ENCODE results near the gene ZFHX3.
"Not testable (repeated sequence)": the region's sequence is repeated elsewhere in the genome, so short reads cannot be mapped to it uniquely, and the experiment has no call there.

The ZFHX3 gene

GRCh38 chr16:72995151-72995881 is 52.6 kb downstream of the ZFHX3 start:
- DNase-seq, result peak; percentile 63 to 74

GRCh38 chr16:72992142-72992601 is 55.8 kb downstream of the ZFHX3 start:
- no peak for DNase-seq

GRCh38 chr16:72991644-72992043 is 56.3 kb downstream of the ZFHX3 start:
- no peak for DNase-seq

DNA sequence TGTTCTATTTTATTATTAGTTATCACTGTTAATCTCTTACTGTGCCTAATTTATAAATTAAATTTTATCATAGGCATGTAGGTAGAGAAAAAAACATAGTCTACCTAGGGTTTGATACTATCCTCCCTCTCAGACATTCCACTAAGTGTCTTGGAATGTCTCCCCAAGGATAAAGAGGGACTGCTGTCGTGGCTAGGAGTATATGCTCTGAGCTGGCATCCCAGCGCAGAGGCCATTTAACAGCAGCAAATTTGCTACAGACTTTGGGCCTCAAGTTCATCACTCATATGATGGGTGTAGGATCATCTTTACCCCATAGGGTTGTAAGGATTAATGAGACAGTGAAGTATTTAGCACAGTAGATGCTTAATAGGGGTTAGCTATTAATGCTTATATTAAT is 56.7 kb downstream of the ZFHX3 start:
- DNase-seq, result no peak

- no peak for DNase-seq
Measured at GRCh38 chr16:72990571-72990970, 57.4 kb downstream of the ZFHX3 start.

DNA sequence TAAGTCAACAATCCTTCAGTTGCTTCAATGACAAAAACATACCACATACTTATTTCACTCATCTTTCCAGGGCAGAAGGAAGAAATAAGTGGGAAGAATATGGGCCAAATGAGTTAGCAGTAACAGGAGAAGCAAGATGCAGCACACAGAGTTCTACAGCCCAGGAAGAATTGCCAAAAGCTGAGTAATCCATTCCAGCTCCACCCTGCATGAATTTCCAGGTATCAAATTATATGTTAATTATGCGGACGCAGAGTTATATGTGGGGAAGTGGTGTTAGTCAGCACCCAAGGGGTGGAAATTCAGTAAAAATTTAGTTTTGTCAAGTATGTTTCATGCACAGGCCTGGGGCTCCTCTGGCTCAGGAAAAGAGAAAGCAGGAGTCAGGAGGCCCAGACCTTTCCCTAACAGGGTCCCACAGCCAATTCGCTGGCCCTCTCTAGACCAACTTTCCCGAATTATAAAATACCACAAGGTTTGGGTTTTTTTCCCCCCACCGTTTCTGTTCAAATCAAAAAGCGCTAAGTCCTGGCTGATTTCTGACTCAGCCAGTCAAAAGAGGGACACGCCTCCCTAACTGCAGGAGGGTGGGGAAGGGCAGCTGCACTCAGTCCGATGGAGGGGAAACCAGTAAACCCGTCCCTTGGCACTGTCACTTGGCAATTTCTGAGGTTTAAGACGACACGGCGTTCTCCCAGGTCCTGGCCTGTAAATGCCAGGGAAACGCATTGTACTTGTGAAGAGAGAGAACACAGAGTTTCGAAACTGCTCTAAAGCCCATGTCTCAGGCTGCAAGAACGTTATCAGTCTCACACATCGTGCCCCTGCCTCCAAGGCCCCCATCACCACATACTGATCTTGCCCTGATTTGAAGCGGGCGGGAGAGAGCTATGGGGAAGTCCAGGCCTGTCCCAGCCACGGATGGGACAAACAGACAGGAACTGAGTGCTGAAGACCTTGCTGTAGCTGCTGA is 58.1 kb downstream of the ZFHX3 start:
- peak in 1 of 2 donors; percentile 29 for DNase-seq

DNA sequence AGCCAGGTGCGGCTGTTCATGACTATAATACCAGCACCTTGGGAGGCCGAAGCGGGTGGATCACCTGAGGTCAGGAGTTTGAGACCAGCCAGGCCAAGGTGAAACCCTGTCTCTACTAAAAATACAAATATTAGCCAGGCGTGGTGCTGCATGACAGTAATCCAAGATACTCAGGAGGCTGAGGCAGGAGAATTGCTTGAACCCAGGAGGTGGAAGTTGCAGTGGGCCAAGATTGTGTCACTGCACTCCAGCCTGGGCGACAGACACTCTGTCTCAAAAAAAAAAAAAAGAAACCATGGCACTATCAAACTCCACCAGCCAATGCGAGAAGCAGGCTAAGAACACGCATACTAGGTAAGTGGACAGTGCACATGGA is 58.7 kb downstream of the ZFHX3 start:
- not testable (repeated sequence) for DNase-seq

GRCh38 chr16:72988569-72988968 is 59.4 kb downstream of the ZFHX3 start:
- DNase-seq, result no peak

- DNase-seq, result no peak
Measured at GRCh38 chr16:72987480-72987901, 60.4 kb downstream of the ZFHX3 start.

GRCh38 chr16:72985995-72986394 is 61.9 kb downstream of the ZFHX3 start:
- DNase-seq, result no peak

- DNase-seq, result no peak
Measured at GRCh38 chr16:72985148-72985941, 62.6 kb downstream of the ZFHX3 start.

- no peak for DNase-seq
Measured at GRCh38 chr16:72983728-72984350, 64.1 kb downstream of the ZFHX3 start.

DNA sequence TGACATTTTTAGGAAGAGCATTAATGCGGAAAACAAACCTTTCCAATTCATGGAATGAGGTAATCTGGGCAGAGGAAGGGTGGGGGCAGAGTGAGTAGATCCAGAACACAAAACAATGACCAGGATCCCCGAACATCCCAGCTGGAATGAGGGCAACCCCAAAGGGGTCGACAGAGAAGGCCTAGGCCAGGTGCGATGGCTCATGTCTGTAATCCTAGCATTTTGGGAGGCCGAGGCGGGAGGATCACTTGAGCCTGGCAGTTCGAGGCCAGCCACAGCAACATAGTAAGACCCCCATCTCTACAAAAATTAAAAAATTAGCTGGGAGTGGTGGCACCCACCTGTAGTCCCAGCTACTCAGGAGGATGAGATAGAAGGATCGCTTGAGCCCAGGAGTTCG is 64.7 kb downstream of the ZFHX3 start:
- no peak for DNase-seq

GRCh38 chr16:72979974-72980373 is 68.0 kb downstream of the ZFHX3 start:
- DNase-seq, result no peak

GRCh38 chr16:72978212-72978611 is 69.7 kb downstream of the ZFHX3 start:
- DNase-seq, result peak in 1 of 2 donors; percentile 14

- DNase-seq, result peak in 1 of 2 donors; percentile 30
Measured at GRCh38 chr16:72977127-72977526, 70.8 kb downstream of the ZFHX3 start.

DNA sequence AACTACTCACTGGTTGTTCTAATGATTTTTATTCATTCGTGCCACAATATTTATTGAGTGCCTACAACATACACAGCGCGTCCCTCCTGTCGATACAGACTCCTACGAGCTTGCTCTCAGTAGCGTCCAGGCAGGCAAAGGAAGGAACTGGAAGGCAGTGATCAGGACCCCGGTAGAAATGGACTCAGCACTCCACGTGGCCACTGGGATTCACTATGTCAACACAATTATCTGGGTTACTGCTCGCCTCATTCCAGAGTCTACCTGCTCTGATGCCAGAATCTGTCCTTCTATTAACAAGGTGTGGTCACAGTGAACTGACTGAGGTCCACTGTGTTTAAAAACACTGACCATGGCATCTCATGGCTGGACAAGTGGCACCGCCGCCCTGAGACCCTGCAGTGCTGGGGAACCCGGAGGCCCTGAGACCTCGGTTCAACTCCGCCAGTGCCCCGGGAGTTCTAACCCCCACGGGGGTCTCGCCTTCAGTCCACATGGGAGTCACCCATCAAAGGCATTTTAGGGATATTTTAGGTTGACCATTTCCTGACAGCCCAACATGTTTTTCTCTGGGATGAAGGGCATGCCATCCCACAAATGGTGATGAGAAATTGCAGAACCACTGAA is 71.4 kb downstream of the ZFHX3 start:
- DNase-seq, result no peak

GRCh38 chr16:72975809-72976437 is 72.0 kb downstream of the ZFHX3 start:
- no peak for DNase-seq

GRCh38 chr16:72974142-72974769 is 73.7 kb downstream of the ZFHX3 start:
- no peak for DNase-seq

DNA sequence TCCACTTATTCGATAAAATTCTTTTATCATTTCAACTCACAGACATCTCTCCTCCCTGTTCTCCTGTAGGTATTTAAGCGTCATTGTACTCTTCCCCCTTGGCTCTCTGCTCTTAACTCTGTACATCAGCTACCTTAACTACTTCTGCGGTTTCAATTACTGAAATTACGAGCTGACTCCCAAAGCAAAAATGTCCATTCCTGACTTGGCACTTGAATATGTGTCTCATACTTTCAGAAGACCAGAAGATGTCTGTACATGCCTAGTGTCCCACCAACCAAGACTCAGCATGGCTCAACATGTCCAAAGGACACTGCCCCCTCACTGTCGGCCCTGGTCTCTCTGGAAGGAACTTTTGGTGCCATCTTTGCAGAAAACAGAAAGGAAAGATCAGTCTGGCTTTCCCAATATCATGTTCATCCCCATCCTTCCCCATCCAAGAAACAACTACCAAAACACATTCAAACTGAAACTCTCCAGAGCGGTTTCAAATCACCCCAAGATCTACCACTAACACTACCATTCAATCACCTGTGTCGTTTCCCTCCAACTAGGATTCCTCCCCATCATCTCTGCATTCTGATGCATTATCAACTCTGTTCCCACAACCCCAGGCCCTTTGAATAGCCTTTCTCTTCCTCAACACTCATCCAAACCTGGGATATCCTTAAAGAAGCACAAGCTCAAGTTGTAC is 74.9 kb downstream of the ZFHX3 start:
- no peak for DNase-seq
